Keratinocyte (primary cell): ENCODE measurements around the gene DAPK2.

ENCODE experiments used
- EZH2 ChIP-seq: IDR thresholded peaks from one replicate; pipeline ENCODE4 v1.6.1; 2012; ENCODE audit warnings: inconsistent platforms, mild to moderate bottlenecking, low read length, moderate library complexity
- TF ChIP-seq, protein P1 (sequence below), 3 experiments: IDR thresholded peaks in 1 of 3; conservative IDR thresholded peaks in 1 of 3; optimal IDR thresholded peaks in 1 of 3; 2 replicates in 2 of 3; 3 replicates in 1 of 3; pipeline versions ENCODE3 to v1.5.1; 2011; ENCODE audit warnings: low read length in 3 of 3, mild to moderate bottlenecking in 3 of 3, moderate library complexity in 2 of 3, control low read depth in 1 of 3, inconsistent platforms in 1 of 3; ENCODE audit not compliant: insufficient read depth in 2 of 3; ENCODE audit errors: extremely low read depth in 1 of 3

GRCh38 chr15:63947228-63947627 lies 99.1 kb downstream of the DAPK2 start:
- no peak for TF ChIP-seq EZH2
- TF ChIP-seq, protein P1, sequence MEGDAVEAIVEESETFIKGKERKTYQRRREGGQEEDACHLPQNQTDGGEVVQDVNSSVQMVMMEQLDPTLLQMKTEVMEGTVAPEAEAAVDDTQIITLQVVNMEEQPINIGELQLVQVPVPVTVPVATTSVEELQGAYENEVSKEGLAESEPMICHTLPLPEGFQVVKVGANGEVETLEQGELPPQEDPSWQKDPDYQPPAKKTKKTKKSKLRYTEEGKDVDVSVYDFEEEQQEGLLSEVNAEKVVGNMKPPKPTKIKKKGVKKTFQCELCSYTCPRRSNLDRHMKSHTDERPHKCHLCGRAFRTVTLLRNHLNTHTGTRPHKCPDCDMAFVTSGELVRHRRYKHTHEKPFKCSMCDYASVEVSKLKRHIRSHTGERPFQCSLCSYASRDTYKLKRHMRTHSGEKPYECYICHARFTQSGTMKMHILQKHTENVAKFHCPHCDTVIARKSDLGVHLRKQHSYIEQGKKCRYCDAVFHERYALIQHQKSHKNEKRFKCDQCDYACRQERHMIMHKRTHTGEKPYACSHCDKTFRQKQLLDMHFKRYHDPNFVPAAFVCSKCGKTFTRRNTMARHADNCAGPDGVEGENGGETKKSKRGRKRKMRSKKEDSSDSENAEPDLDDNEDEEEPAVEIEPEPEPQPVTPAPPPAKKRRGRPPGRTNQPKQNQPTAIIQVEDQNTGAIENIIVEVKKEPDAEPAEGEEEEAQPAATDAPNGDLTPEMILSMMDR (optimal IDR thresholded peaks at IDR 0.05 in 1 of 3, IDR thresholded peaks at IDR 0.05 in 1 of 3, conservative IDR thresholded peaks at IDR 0.05 in 1 of 3; ENCODE audit: extremely low read depth in 1 of 3, insufficient read depth in 2 of 3, low read length in 3 of 3) = no peak
